ENCODE data around the gene KRT75. TPM values are rescaled to one million over a fixed set of nuclear protein-coding genes. Genes with fewer than 3 reads are reported as not detected.
"Not testable (repeated sequence)": the region's sequence is repeated elsewhere in the genome, so short reads cannot be mapped to it uniquely, and the experiment has no call there.

KRT75 gene
- total RNA-seq, 2 donors from 2014 or later: 0.10 TPM; not detected in 1

GRCh38 chr12:52415870-52416750, 18.1 kb downstream of the KRT75 start:
- peak; percentile 45 for DNase-seq
- intact Hi-C loops (cut with DNase I): no loop called here
- Histone ChIP-seq H3K27ac (no peak overlapping the region), H3K9me3 (no peaks in the 10 kb centered on the region), H3K4me3 (no peak overlapping the region), H3K27me3 (no peaks in the 10 kb centered on the region), H3K36me3 (no peaks in the 10 kb centered on the region), H3K4me1 (no peaks in the 10 kb centered on the region), H3K9ac (ENCODE audit: low read depth in 2 of 2, low read length in 2 of 2) (no peak overlapping the region)
- TF ChIP-seq CTCF (IDR thresholded peaks at IDR 0.05): no peak

- no peak for TF ChIP-seq CTCF (IDR thresholded peaks at IDR 0.05)
- no peak overlapping the region for H3K9ac ChIP-seq (ENCODE audit: low read depth in 2 of 2, low read length in 2 of 2)
- H3K36me3 ChIP-seq: no peaks in the 10 kb centered on the region
- no peak for DNase-seq
- intact Hi-C loops (cut with DNase I): no loop called here
- H3K4me3 ChIP-seq: no peak overlapping the region
- no peaks in the 10 kb centered on the region for H3K27me3 ChIP-seq
- no peaks in the 10 kb centered on the region for H3K9me3 ChIP-seq
- no peak overlapping the region for H3K27ac ChIP-seq
- no peaks in the 10 kb centered on the region for H3K4me1 ChIP-seq
Observed at GRCh38 chr12:52414936-52415335, 19.2 kb downstream of the KRT75 start.

- H3K27ac ChIP-seq: no peak overlapping the region
- no peaks in the 10 kb centered on the region for H3K27me3 ChIP-seq
- intact Hi-C loops (cut with DNase I): no loop called here
- H3K4me3 ChIP-seq: no peak overlapping the region
- H3K4me1 ChIP-seq: no peaks in the 10 kb centered on the region
- TF ChIP-seq CTCF (IDR thresholded peaks at IDR 0.05): no peak
- H3K9me3 ChIP-seq: no peaks in the 10 kb centered on the region
- no peak for DNase-seq
- H3K36me3 ChIP-seq: no peaks in the 10 kb centered on the region
- no peak overlapping the region for H3K9ac ChIP-seq (ENCODE audit: low read depth in 2 of 2, low read length in 2 of 2)
Observed at GRCh38 chr12:52413782-52414345, 20.3 kb downstream of the KRT75 start.

GRCh38 chr12:52413202-52413601, 21.0 kb downstream of the KRT75 start:
- DNase-seq: no peak
- Histone ChIP-seq H3K4me1 (no peaks in the 10 kb centered on the region), H3K27ac (no peak overlapping the region), H3K9me3 (no peaks in the 10 kb centered on the region), H3K9ac (ENCODE audit: low read depth in 2 of 2, low read length in 2 of 2) (no peak overlapping the region), H3K36me3 (no peaks in the 10 kb centered on the region), H3K27me3 (no peaks in the 10 kb centered on the region), H3K4me3 (no peak overlapping the region)
- intact Hi-C loops (cut with DNase I): no loop called here
- no peak for TF ChIP-seq CTCF (IDR thresholded peaks at IDR 0.05)

- Histone ChIP-seq H3K27me3 (no peaks in the 10 kb centered on the region), H3K4me1 (no peaks in the 10 kb centered on the region), H3K36me3 (no peaks in the 10 kb centered on the region), H3K4me3 (no peak overlapping the region), H3K27ac (no peak overlapping the region), H3K9ac (ENCODE audit: low read depth in 2 of 2, low read length in 2 of 2) (no peak overlapping the region), H3K9me3 (no peaks in the 10 kb centered on the region)
- TF ChIP-seq CTCF (IDR thresholded peaks at IDR 0.05): no peak
- intact Hi-C loops (cut with DNase I): no loop called here
- DNase-seq: no peak
Observed at GRCh38 chr12:52411815-52412214, 22.4 kb downstream of the KRT75 start.

GRCh38 chr12:52410589-52411248, 23.5 kb downstream of the KRT75 start:
- not testable (repeated sequence) for H3K4me3 ChIP-seq, H3K27ac ChIP-seq

More at GRCh38 chr12:52410589-52411248, 23.5 kb downstream of the KRT75 start:
- H3K27me3 ChIP-seq; DNase-seq; H3K9ac ChIP-seq (ENCODE audit: low read depth in 2 of 2, low read length in 2 of 2); H3K4me1 ChIP-seq; intact Hi-C loops (cut with DNase I); H3K36me3 ChIP-seq; H3K9me3 ChIP-seq: not testable (repeated sequence)

Data from colonic mucosa (tissue), 4 donors.